Epithelial cell of proximal tubule (primary cell): Measurements from ENCODE around the gene KCNQ1. TPM values are rescaled to one million over a fixed set of nuclear protein-coding genes. Genes with fewer than 3 reads are reported as not detected.

ENCODE experiments used
- DNase-seq: peaks from one replicate; pipeline ENCODE4 v3.0.0-alpha.2; 2011; ENCODE audit warnings: low read depth
- H3K4me3 ChIP-seq: 2 replicates; pipeline ENCODE4 v1.5.1; 2011; ENCODE audit warnings: low read depth, mild to moderate bottlenecking, low read length
- total RNA-seq: library from RNA; depleted of rRNA; stranded (reverse); fragments of >200 nt; gene quantifications from 2 replicates; pipeline ENCODE4 v1.2.3, GENCODE V29; 2015
- TF ChIP-seq, protein P1 (sequence below): conservative IDR thresholded peaks from 2 replicates; pipeline ENCODE4 v1.5.1; 2012; ENCODE audit warnings: low read depth, mild to moderate bottlenecking, low read length

The KCNQ1 gene
- total RNA-seq, 1 donor from 2014 or later = 0.46 TPM

DNA sequence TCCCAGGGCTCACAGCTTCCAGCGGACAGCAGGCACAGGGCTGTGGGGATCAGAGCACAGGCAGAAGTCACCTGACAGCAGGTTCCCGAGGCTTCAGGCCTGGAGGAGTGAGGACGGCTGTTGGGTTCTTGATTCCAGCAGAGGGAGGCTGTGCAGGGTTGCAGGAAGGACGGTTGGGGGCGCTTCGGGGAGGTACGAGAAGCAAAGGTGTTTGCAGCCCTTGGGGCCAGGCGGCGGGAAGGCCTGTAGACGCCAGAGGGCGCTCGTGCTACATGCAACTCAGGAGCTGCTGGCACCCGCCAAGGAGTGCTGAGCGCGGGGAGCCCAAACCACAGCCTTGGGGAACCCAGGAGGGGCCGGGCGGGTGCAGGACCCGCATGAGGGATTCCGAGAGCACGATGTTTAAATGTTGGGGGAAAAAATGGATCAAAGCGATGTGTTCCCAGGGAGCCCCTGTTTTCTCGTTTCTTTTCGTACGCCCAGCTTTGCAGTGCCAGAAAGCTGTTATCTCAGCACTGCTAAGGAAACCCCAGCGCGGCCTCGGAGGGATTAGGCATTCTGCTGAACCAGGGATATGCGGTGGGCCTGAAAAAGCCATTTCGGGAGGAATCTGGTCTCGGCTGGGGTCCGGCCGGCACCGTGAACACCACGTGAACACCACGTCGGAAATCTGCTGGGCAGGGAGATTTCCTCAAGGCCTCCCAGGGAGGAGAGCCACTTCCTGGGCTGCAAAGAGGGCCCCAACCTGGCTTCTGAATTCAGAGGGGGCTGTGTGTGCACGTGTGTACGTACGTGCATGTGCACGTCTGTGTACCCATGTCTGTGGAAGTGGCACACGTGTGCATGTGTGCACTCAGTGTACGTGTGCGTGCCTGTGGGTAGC is 88.1 kb downstream of the KCNQ1 start:
- DNase-seq = peak; percentile 29
- H3K4me3 ChIP-seq = no peak overlapping the region
- TF ChIP-seq, protein P1, sequence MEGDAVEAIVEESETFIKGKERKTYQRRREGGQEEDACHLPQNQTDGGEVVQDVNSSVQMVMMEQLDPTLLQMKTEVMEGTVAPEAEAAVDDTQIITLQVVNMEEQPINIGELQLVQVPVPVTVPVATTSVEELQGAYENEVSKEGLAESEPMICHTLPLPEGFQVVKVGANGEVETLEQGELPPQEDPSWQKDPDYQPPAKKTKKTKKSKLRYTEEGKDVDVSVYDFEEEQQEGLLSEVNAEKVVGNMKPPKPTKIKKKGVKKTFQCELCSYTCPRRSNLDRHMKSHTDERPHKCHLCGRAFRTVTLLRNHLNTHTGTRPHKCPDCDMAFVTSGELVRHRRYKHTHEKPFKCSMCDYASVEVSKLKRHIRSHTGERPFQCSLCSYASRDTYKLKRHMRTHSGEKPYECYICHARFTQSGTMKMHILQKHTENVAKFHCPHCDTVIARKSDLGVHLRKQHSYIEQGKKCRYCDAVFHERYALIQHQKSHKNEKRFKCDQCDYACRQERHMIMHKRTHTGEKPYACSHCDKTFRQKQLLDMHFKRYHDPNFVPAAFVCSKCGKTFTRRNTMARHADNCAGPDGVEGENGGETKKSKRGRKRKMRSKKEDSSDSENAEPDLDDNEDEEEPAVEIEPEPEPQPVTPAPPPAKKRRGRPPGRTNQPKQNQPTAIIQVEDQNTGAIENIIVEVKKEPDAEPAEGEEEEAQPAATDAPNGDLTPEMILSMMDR = peak; percentile 98

DNA sequence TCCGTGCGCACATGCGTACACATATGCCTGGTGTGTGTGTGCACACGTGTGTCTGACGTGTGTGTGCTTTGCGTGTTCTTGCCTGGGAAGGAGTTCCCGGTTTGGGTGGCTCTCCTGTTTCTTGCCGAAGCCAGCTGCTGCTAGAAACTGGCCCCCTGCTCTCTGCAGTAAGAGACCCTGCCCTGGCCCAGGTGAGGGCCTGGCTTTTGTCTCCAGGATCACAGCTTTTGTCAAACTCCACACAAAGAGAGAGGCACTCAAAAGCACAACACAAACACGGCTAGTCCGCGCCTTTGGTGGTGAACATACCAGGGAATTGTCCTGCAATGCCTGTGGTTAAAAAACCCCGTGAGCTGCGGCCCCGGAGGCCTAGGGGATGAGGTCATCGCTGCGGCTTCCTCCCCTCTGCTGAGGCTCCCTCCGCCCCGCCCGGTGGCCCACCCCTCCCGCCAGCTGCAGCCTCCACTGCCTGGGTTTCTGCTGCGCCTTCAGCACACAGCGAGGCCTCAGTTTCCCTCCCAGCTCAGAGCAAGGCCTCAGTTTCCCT is 88.9 kb downstream of the KCNQ1 start:
- DNase-seq = peak; percentile 30
- H3K4me3 ChIP-seq = no peak overlapping the region
- TF ChIP-seq, protein P1 = no peak

DNA sequence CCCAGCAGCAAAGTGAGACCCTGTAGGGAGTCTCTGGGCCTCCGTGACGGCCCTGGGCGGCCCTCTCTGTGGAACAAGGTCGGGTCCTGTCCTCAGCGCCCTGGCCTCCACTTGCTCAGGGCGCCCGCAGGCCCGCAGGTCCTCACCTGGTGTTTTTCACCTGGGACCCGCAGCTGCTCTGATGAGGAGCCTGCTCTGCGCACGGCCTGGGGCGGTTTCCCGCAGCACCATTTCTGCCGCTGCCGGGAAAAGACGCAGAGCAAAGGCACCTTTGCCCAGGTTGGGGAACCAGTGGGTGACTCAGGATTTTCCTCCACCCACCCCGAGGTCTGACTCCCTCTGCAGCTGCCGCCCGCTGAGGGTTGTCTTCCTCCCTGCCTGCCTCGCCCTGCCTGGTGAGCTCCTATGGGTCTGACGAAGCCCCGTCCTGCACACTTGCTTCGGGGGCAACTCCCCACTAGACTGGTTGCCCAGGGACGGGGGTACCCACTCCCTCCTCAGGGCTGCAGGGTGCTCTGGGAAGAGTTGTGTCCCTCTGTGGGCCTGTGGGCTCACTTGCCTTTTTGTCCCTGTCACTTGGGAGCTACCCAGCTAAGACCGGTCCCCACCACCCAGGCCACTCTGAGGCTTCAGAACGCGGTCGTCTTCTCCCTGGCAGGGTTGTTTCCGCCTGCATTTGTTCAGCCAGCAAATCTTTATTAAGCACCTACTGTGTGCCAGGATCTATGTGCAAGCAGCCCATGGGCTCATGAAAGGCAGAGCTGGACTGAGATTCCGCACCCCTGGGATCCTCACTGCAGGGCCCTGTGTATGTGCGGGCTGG is 89.5 kb downstream of the KCNQ1 start:
- DNase-seq = no peak
- H3K4me3 ChIP-seq = no peak overlapping the region
- TF ChIP-seq, protein P1 = no peak

DNA sequence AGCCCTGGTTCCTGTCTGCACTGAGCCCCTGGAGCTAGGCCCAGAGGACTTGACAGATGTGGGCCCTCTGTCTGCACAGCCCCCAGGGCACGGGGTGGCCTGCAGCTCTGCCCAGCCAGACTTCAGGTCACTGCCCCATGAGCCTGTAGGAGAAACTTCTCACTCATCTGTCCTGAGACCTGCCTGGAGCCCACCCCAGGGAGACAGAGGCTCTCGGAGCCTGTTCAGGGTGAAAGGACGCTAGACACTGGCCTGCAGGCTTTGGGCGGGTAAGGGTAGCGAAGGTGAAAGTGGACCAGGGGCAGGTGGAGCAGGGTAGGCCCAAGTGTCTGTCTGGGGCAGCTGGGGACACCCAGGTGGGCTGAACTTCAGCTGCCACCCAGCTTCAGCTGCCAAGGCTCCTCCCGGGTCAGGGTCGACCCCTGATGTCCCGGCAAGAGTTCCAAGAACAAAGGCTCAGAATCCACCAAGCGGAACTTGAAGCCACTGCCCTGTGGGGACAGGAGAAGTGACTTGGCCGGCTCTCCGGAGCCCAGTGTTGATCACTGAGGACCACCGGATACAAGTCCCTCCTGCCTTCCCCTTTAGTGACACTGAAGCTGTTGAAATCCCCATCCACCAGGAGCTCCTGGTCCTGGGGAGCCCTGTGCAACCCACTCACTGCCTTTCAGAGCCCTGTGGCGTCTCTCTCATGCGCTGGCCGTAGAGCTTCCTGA is 90.3 kb downstream of the KCNQ1 start:
- no peak overlapping the region for H3K4me3 ChIP-seq
- TF ChIP-seq, protein P1 = no peak
- no peak for DNase-seq

DNA sequence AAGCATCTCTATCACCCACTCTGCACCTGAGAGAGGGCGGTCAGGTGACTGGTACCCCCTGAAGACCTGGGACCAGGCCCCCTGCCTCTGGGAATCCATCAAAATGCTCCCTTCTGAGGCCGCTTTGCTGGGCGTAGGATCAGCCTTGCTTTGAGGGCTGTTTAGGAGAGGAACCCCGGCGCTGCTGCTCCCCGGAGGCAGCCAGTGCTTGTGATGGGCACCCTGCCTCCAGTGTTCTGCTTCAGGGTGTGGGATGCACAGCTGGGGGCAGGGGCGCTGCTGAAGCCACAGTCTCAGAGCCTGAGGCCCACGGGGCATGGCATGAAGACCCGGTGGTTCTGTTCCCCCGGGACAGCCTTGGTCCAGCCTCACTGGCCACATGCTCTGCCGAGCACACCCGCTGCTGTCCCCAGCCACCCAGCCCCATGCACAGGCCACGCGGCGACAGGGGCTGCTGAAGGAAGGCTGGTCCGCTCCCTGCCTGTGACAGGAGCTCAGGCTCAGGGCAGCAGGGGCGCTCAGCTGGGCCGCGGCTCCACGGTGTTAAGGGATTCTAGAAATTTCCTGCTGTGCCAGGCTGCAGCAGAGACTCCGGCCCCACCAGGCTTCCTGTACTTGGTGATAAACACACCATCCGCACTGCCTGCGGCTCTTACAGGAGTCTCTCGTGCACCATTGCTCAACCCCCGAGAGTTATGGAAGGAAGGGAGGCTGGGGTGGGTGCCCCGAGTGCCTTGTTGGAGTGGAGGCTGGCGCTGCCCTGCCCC is 91.0 kb downstream of the KCNQ1 start:
- TF ChIP-seq, protein P1 = no peak
- DNase-seq = no peak
- H3K4me3 ChIP-seq = no peak overlapping the region

DNA sequence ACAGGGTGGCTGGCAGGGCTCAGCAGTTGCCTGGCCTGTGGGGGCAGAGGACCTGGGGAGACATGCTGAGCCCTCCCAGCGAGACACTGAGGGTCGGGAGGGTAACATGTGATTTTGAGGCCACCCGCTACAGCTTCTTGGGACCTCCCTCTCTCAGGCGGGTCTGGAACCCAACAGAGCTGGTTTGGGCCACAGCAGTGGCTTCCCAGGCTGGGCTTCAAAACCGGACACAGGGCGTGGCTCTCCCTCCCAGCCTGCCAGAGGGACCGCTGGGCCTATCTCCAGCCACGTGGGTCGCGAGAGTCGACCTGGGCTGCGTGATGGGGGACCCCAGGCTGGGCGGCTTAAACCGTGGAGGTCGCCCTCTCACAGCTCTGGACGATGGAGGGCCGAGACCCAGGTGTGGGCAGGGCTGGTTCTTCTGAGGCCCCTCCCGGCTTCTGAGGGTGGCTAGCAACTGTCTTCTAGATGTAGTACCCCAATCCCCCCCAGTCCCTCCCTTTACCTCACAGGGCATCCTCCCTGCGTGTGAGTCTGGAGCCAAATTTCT is 91.7 kb downstream of the KCNQ1 start:
- TF ChIP-seq, protein P1 = no peak
- no peak for DNase-seq
- H3K4me3 ChIP-seq = no peak overlapping the region
